ENCODE data around the gene NUAK1. TPM values are rescaled to one million over a fixed set of nuclear protein-coding genes. Genes with fewer than 3 reads are reported as not detected.

NUAK1 gene
- total and polyA plus RNA-seq, 2 experiments from 2014 or later, result 5.4 to 16.9 TPM

- H3K4me1 ChIP-seq (ENCODE audit: insufficient read depth), result peaks cover 4% of the 10 kb centered on the region
- peaks cover 6% of the 10 kb centered on the region; the same call in 1 of the 2 replicates for H3K79me2 ChIP-seq (replicated peaks; ENCODE audit: insufficient read depth)
- no peak overlapping the region for H3K27ac ChIP-seq (ENCODE audit: low read depth)
- H3K9me2 ChIP-seq (ENCODE audit: insufficient read depth), result no peaks in the 10 kb centered on the region
- no peak overlapping the region for H3K4me3 ChIP-seq
- ATAC-seq, result peak; percentile 75
- Mint-ChIP-seq H3K4me3 (no peak overlapping the region), H3K27ac (no peak overlapping the region), H3K36me3 (ENCODE audit: low read depth) (no peaks in the 10 kb centered on the region), H3K4me1 (peaks cover 13% of the 10 kb centered on the region; the same call in 2 of the 3 replicates), H3K9me3 (no peaks in the 10 kb centered on the region), H3K27me3 (ENCODE audit: insufficient read depth, low read depth, poor library complexity) (no peaks in the 10 kb centered on the region)
- no peak overlapping the region for H2AFZ ChIP-seq
- no peaks in the 10 kb centered on the region for H3F3A ChIP-seq (replicated peaks; ENCODE audit: low read depth)
- peak; percentile 69 for DNase-seq (ENCODE audit: low spot score)
- TF ChIP-seq EZH2phosphoT487 (IDR thresholded peaks at IDR 0.05; ENCODE audit: unreplicated experiment) (no peak), STAT1 (IDR thresholded peaks at IDR 0.05; ENCODE audit: unreplicated experiment) (no peak), ZNF114 (CRISPR knock-in tag; IDR thresholded peaks at IDR 0.05) (no peak), ZNF462 (CRISPR knock-in tag; IDR thresholded peaks at IDR 0.05) (peak; percentile 72), POLR2AphosphoS5 (IDR thresholded peaks at IDR 0.05; ENCODE audit: low read depth) (no peak), CTCF (conservative IDR thresholded peaks at IDR 0.05; ENCODE audit: low read depth in 2 of 2) (peak; percentile 70 to 74), CREB1 (CRISPR knock-in tag; IDR thresholded peaks at IDR 0.05; ENCODE audit: low read depth) (no peak)
- no peak overlapping the region for H3K4me2 ChIP-seq
- H3K27me3 ChIP-seq (ENCODE audit: insufficient read depth), result no peaks in the 10 kb centered on the region
- no peaks in the 10 kb centered on the region for H3K36me3 ChIP-seq (ENCODE audit: insufficient read depth)
- no peaks in the 10 kb centered on the region for H4K20me1 ChIP-seq (replicated peaks; ENCODE audit: insufficient read depth)
Observed at GRCh38 chr12:106149096-106149784, 10.5 kb upstream of the NUAK1 start.

Data from GM23338 (cell line).